Measurements from ENCODE around the gene TOR1AIP2.

DNA sequence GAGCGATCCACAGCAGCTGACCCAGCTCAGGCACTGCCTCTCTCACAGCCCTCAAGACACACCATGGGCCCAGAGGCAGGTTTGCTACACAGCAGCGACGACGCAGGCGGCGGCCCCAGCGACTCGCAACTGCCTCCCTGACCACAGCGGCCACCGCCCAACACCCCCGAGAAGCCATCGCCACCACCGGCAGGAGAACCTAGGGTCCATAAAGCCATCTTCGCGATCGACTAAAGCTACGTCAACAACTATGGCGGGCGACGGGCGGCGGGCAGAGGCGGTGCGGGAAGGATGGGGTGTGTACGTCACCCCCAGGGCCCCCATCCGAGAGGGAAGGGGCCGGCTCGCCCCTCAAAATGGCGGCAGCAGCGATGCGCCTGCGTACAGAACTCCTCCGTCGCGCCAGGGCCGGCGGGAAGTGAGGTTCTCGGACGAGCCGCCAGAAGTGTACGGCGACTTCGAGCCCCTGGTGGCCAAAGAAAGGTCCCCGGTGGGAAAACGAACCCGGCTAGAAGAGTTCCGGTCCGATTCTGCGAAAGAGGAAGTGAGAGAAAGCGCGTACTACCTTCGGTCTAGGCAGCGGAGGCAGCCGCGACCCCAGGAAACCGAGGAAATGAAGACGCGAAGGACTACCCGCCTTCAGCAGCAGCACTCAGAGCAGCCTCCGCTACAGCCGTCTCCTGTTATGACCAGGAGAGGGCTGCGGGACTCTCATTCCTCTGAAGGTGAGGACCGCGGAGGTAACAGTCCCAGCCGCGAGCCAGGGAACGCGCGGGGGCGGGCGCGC lies 4.8 kb upstream of the TOR1AIP2 start, which contains the start of gene TOR1AIP1:
- TF ChIP-seq CTCF (IDR thresholded peaks at IDR 0.05) (peak; percentile 49 to 87 (median 70)), POLR2A (IDR thresholded peaks at IDR 0.05) (peak; percentile 87 to 88)
